Measurements from ENCODE around the gene NUAK1.
A peak's percentile ranks its signal among the peaks of the same experiment; 100 is the strongest.

NUAK1 gene

GRCh38 chr12:106037524-106038298 lies 101.0 kb downstream of the NUAK1 start:
- H3K36me3 Mint-ChIP-seq (ENCODE audit: low read depth), result no peaks in the 10 kb centered on the region
- peaks cover 4% of the 10 kb centered on the region for H3K27me3 Mint-ChIP-seq (ENCODE audit: low read depth, poor library complexity)
- no peak overlapping the region for H3K4me3 Mint-ChIP-seq
- no peaks in the 10 kb centered on the region for H3K4me1 Mint-ChIP-seq
- H3K27ac Mint-ChIP-seq, result peak overlapping the region; percentile 82
- no peak for TF ChIP-seq CTCF (IDR thresholded peaks at IDR 0.05)
- H3K9me3 Mint-ChIP-seq, result no peaks in the 10 kb centered on the region
- DNase-seq, result no peak

- Mint-ChIP-seq H3K4me1 (peaks cover 3% of the 10 kb centered on the region), H3K4me3 (no peak overlapping the region), H3K36me3 (ENCODE audit: low read depth) (no peaks in the 10 kb centered on the region), H3K27me3 (ENCODE audit: low read depth, poor library complexity) (no peaks in the 10 kb centered on the region), H3K27ac (no peak overlapping the region), H3K9me3 (no peaks in the 10 kb centered on the region)
- no peak for DNase-seq
- TF ChIP-seq CTCF (IDR thresholded peaks at IDR 0.05), result no peak
Observed at GRCh38 chr12:106035421-106035820, 103.3 kb downstream of the NUAK1 start.

GRCh38 chr12:106034316-106034715 lies 104.4 kb downstream of the NUAK1 start:
- no peak for TF ChIP-seq CTCF (IDR thresholded peaks at IDR 0.05)
- Mint-ChIP-seq H3K27me3 (ENCODE audit: low read depth, poor library complexity) (no peaks in the 10 kb centered on the region), H3K9me3 (no peaks in the 10 kb centered on the region), H3K4me1 (peaks cover 14% of the 10 kb centered on the region), H3K27ac (no peak overlapping the region), H3K4me3 (no peak overlapping the region), H3K36me3 (ENCODE audit: low read depth) (no peaks in the 10 kb centered on the region)
- no peak for DNase-seq

- DNase-seq, result no peak
- no peak for TF ChIP-seq CTCF (IDR thresholded peaks at IDR 0.05)
- no peaks in the 10 kb centered on the region for H3K9me3 Mint-ChIP-seq
- no peaks in the 10 kb centered on the region for H3K36me3 Mint-ChIP-seq (ENCODE audit: low read depth)
- peaks cover 14% of the 10 kb centered on the region for H3K4me1 Mint-ChIP-seq
- H3K4me3 Mint-ChIP-seq, result no peak overlapping the region
- no peaks in the 10 kb centered on the region for H3K27me3 Mint-ChIP-seq (ENCODE audit: low read depth, poor library complexity)
- H3K27ac Mint-ChIP-seq, result no peak overlapping the region
Observed at GRCh38 chr12:106033161-106033675, 105.5 kb downstream of the NUAK1 start.

- Mint-ChIP-seq H3K27me3 (ENCODE audit: low read depth, poor library complexity) (no peaks in the 10 kb centered on the region), H3K9me3 (no peaks in the 10 kb centered on the region), H3K4me1 (peaks cover 19% of the 10 kb centered on the region), H3K36me3 (ENCODE audit: low read depth) (no peaks in the 10 kb centered on the region), H3K4me3 (no peak overlapping the region), H3K27ac (no peak overlapping the region)
- no peak for TF ChIP-seq CTCF (IDR thresholded peaks at IDR 0.05)
- DNase-seq, result no peak
Observed at GRCh38 chr12:106032623-106032925, 106.2 kb downstream of the NUAK1 start.

Data from nephron progenitor cell (in vitro differentiated cells).